Astrocyte (in vitro differentiated cells and primary cell): ENCODE results near the gene OXT. TPM values are rescaled to one million over a fixed set of nuclear protein-coding genes. Genes with fewer than 3 reads are reported as not detected.
"Not testable (repeated sequence)": the region's sequence is repeated elsewhere in the genome, so short reads cannot be mapped to it uniquely, and the experiment has no call there.

Experiments used
- DNase-seq: peaks from one replicate; pipeline ENCODE4 v3.0.0-alpha.2; 2010; ENCODE audit warnings: low read depth
- FAIRE-seq: peaks from 2 replicates; lab custom pipeline; 2011; peaks lifted over from hg19 to GRCh38; lab: Jason Lieb, UNC
- H2AFZ ChIP-seq: 2 replicates; pipeline ENCODE4 v1.6.0; 2012; ENCODE audit warnings: low read depth, low read length, inconsistent platforms
- H3K27ac ChIP-seq: 2 replicates; pipeline ENCODE4 v1.5.1; 2011; ENCODE audit warnings: low read depth, low read length, inconsistent platforms
- H3K27me3 ChIP-seq: 2 replicates; pipeline ENCODE4 v1.6.0; 2011; ENCODE audit warnings: low read length, inconsistent platforms; ENCODE audit not compliant: insufficient read depth
- H3K36me3 ChIP-seq: 2 replicates; pipeline ENCODE4 v1.5.1; 2011; ENCODE audit warnings: low read length, inconsistent platforms; ENCODE audit not compliant: insufficient read depth
- H3K4me1 ChIP-seq: 2 replicates; pipeline ENCODE4 v1.5.1; 2011; ENCODE audit warnings: low read length, inconsistent platforms; ENCODE audit not compliant: insufficient read depth
- H3K4me2 ChIP-seq: 2 replicates; pipeline ENCODE4 v1.6.0; 2012; ENCODE audit warnings: low read length, inconsistent platforms
- H3K4me3 ChIP-seq: 2 replicates; pipeline ENCODE4 v1.5.1; 2011; ENCODE audit warnings: low read depth, mild to moderate bottlenecking, low read length, inconsistent platforms; ENCODE audit not compliant: insufficient read depth
- H3K79me2 ChIP-seq: 2 replicates; pipeline ENCODE4 v1.6.0; 2012; ENCODE audit warnings: mild to moderate bottlenecking, low read length, inconsistent platforms; ENCODE audit not compliant: insufficient read depth
- H3K9ac ChIP-seq: 2 replicates; pipeline ENCODE4 v1.6.0; 2012; ENCODE audit warnings: mild to moderate bottlenecking, low read length, inconsistent platforms
- H3K9me3 ChIP-seq: 2 replicates; pipeline ENCODE4 v1.5.1; 2012; ENCODE audit warnings: low read depth, mild to moderate bottlenecking, low read length, inconsistent platforms; ENCODE audit not compliant: insufficient read depth
- H4K20me1 ChIP-seq: 2 replicates; pipeline ENCODE4 v1.6.0; 2012; ENCODE audit warnings: low read length, inconsistent platforms; ENCODE audit not compliant: insufficient read depth
- H3K27ac Mint-ChIP-seq: one replicate; pipeline ENCODE4 v1.8.0; 2021; ENCODE audit warnings: mild to moderate bottlenecking, mixed read lengths; ENCODE audit not compliant: unreplicated experiment
- H3K27me3 Mint-ChIP-seq: one replicate; pipeline ENCODE4 v1.8.0; 2021; ENCODE audit warnings: low read depth, mixed read lengths; ENCODE audit not compliant: unreplicated experiment
- H3K36me3 Mint-ChIP-seq: one replicate; pipeline ENCODE4 v1.8.0; 2021; ENCODE audit warnings: low read depth, mixed read lengths; ENCODE audit not compliant: unreplicated experiment
- H3K4me1 Mint-ChIP-seq: one replicate; pipeline ENCODE4 v1.8.0; 2021; ENCODE audit warnings: low read depth, mixed read lengths; ENCODE audit not compliant: unreplicated experiment
- H3K4me3 Mint-ChIP-seq: one replicate; pipeline ENCODE4 v1.8.0; 2021; ENCODE audit warnings: mild to moderate bottlenecking, moderate library complexity, mixed read lengths; ENCODE audit not compliant: unreplicated experiment
- H3K9me3 Mint-ChIP-seq: one replicate; pipeline ENCODE4 v1.8.0; 2021; ENCODE audit warnings: mild to moderate bottlenecking, mixed read lengths; ENCODE audit not compliant: unreplicated experiment
- CTCF ChIP-seq: IDR thresholded peaks from 2 replicates; pipeline ENCODE4 v1.5.1; 2011; ENCODE audit warnings: low read depth, mild to moderate bottlenecking, inconsistent platforms, low read length, moderate library complexity; ENCODE audit not compliant: insufficient read depth
- EZH2 ChIP-seq: IDR thresholded peaks from 2 replicates; pipeline ENCODE4 v1.6.1; 2012; ENCODE audit warnings: mild to moderate bottlenecking, low read length, inconsistent platforms; ENCODE audit not compliant: insufficient read depth
- total RNA-seq: library from RNA; stranded (reverse); gene quantifications from 2 replicates; pipeline ENCODE4 v1.2.1, GENCODE V29; 2021

Gene OXT
- total RNA-seq, 1 donor from 2014 or later = not detected

GRCh38 chr20:3115190-3116107, 44.0 kb downstream of the OXT start:
- H2AFZ ChIP-seq = peak overlapping the region; percentile 56
- no peak overlapping the region for H3K4me3 ChIP-seq
- no peaks in the 10 kb centered on the region for H3K36me3 ChIP-seq
- H3K9me3 Mint-ChIP-seq = no peaks in the 10 kb centered on the region
- FAIRE-seq (no peak), DNase-seq (peak; percentile 20)
- peaks cover 3% of the 10 kb centered on the region for H3K79me2 ChIP-seq
- peaks cover 24% of the 10 kb centered on the region for H3K36me3 Mint-ChIP-seq
- H3K27ac Mint-ChIP-seq = no peak overlapping the region
- TF ChIP-seq EZH2 = no peak
- peak; percentile 74 for TF ChIP-seq CTCF
- H3K9me3 ChIP-seq = no peaks in the 10 kb centered on the region
- no peaks in the 10 kb centered on the region for H3K4me1 Mint-ChIP-seq
- H3K27ac ChIP-seq = no peak overlapping the region
- H3K9ac ChIP-seq = peak overlapping the region; percentile 40
- no peak overlapping the region for H3K4me2 ChIP-seq
- H4K20me1 ChIP-seq = peaks cover 12% of the 10 kb centered on the region
- H3K4me1 ChIP-seq = no peaks in the 10 kb centered on the region
- H3K27me3 ChIP-seq = no peaks in the 10 kb centered on the region
- H3K4me3 Mint-ChIP-seq = no peak overlapping the region
- H3K27me3 Mint-ChIP-seq = peaks cover 4% of the 10 kb centered on the region

DNA sequence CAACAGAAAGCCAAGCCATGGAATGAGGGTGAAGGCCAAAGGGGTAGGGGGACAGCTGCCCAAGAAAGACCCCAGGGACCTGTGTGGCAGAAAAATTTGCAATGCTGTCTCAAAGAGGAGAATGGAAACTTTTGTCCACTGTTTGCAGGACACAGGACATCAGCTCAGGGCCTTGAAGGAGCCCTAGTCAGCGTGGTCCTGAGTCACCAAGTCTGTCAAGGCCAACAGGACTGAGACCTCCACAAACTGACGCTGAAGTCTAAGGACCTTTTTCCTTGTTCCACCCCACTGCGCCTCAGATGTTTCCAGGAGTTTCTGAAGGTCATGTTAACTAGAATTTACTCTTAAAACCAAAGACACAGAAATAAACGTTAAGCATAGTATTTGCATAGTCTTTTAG, 44.9 kb downstream of the OXT start:
- no peaks in the 10 kb centered on the region for H3K4me1 ChIP-seq
- H2AFZ ChIP-seq = no peak overlapping the region
- H3K4me2 ChIP-seq = no peak overlapping the region
- no peaks in the 10 kb centered on the region for H3K9me3 ChIP-seq
- no peaks in the 10 kb centered on the region for H3K9me3 Mint-ChIP-seq
- H3K27me3 ChIP-seq = no peaks in the 10 kb centered on the region
- H3K4me1 Mint-ChIP-seq = no peaks in the 10 kb centered on the region
- FAIRE-seq (no peak), DNase-seq (no peak)
- peaks cover 2% of the 10 kb centered on the region for H3K36me3 ChIP-seq
- H3K27me3 Mint-ChIP-seq = peaks cover 3% of the 10 kb centered on the region
- peaks cover 29% of the 10 kb centered on the region for H3K36me3 Mint-ChIP-seq
- H3K27ac ChIP-seq = no peak overlapping the region
- H3K27ac Mint-ChIP-seq = no peak overlapping the region
- TF ChIP-seq CTCF (no peak), EZH2 (no peak)
- no peak overlapping the region for H3K9ac ChIP-seq
- H3K4me3 Mint-ChIP-seq = no peak overlapping the region
- H3K79me2 ChIP-seq = peaks cover 3% of the 10 kb centered on the region
- peaks cover 16% of the 10 kb centered on the region for H4K20me1 ChIP-seq
- no peak overlapping the region for H3K4me3 ChIP-seq

DNA sequence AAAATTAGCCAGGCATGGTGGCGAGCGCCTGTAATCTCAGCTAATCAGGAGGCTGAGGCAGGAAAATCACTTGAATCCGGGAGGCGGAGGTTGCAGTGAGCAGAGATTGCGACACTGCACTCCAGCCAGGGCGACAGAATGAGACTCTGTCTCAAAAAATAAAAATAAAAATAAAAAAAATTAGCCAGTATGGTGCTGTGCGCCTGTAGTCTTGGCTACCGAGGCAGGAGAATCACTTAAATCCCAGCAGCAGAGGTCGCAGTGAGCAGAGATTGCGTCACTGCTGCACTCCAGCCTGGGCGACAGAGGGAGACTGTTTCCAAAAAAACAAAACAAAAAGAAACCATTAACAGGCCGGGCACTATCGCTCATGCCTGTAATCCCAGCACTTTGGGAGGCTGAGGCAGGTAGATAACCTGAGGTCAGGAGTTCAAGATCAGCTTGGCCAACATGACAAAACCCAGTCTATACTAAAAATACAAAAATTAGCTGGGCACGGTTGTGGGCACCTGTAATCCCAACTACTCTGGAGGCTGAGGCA, 46.5 kb downstream of the OXT start:
- H3K36me3 ChIP-seq, H3K4me3 ChIP-seq, H3K27me3 ChIP-seq, H3K27me3 Mint-ChIP-seq, FAIRE-seq, H3K9me3 ChIP-seq, H3K27ac Mint-ChIP-seq, H3K4me1 Mint-ChIP-seq, H3K79me2 ChIP-seq, H3K4me3 Mint-ChIP-seq, H3K9me3 Mint-ChIP-seq, H3K4me1 ChIP-seq, H2AFZ ChIP-seq, H3K27ac ChIP-seq, H3K9ac ChIP-seq: not testable (repeated sequence)
- DNase-seq = peak; percentile 47
- Histone ChIP-seq H3K4me2 (peak overlapping the region; percentile 64), H4K20me1 (peaks cover 16% of the 10 kb centered on the region)
- peaks cover 40% of the 10 kb centered on the region for H3K36me3 Mint-ChIP-seq
- peak; percentile 37 for TF ChIP-seq CTCF
